GM21619 (cell line): ENCODE measurements around the gene CENPF.
A peak's percentile ranks its signal among the peaks of the same experiment; 100 is the strongest.

ENCODE experiments used
- ATAC-seq: cut with Tn5 transposase; IDR thresholded peaks from one replicate; pipeline ENCODE4 v1.9.1; 2021; ENCODE audit not compliant: unreplicated experiment

The CENPF gene

DNA sequence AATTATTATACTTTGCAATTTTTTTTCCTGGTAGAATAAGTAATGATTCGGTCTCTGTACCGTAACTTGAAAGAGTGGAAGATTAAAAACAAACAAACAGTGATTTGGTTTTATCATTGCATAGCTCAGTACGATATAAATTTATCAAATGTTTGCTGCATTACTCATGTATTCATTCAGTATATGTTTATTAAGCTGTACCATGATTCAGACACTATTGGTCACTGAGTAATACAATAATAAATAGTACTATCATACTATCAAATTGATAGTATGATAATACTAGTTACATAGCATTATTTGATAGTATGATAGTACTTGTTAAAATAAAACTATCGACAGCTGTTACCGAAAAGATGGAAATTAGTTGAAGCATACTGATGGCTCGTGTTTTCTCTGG is 12.1 kb downstream of the CENPF start:
- no peak for ATAC-seq

DNA sequence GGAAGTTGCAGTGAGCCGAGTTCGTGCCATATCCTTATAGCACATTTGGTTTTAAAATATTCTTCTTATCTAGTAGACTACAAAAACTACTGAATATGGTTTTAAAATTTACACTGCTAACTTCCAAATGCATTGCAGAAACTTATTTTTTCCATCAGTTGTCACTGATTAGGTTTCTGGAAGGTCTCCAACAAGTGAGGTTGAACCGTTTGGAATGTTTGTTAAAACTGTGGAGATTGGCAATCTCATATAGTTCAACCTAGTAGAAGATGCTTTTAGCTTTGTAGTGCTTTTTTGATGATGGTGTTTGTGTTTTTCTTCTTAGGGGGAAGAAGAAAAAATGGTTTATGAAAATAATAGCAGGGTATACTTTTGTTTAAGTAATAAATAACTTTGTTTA is 12.9 kb downstream of the CENPF start:
- ATAC-seq: no peak

DNA sequence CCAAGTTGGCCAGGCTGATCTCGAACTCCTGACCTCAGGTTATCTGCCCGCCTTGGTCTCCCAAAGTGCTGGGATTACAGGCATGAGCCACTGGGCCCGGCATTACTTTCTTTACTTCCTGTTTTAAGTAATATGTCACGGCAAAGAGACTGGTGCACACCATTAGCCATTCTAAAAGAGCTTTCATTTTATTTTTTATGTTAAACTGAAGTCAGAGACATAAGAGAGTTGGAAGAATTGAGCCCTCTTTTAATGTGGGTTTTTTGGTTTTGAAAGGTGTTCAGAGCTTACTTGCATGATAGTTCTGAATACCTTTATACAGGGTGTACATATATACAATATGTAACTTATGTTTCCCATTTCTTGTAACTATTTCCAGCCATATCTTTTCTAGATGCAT is 14.3 kb downstream of the CENPF start:
- ATAC-seq: no peak

DNA sequence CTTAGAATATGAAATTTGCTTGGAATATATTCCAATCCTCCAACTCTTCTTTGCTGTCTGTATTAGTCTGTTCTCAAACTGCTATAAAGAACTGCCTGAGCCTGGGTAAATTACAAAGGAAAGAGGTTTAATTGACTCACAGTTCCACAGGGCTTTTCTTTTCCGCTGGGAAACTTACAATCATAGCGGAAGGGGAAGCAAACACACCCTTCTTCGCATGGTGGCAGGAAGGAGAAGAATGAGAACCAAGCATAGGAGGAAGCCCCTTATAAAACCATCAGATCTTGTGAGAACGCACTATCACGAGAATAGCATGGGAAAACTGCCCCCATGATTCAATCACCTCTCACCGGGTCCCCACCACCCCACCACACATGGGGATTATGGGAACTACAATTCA is 14.8 kb downstream of the CENPF start:
- ATAC-seq: no peak

- ATAC-seq: no peak
Observed at GRCh38 chr1:214621236-214621635, 18.2 kb downstream of the CENPF start.

- no peak for ATAC-seq
Observed at GRCh38 chr1:214623430-214623829, 20.4 kb downstream of the CENPF start.

DNA sequence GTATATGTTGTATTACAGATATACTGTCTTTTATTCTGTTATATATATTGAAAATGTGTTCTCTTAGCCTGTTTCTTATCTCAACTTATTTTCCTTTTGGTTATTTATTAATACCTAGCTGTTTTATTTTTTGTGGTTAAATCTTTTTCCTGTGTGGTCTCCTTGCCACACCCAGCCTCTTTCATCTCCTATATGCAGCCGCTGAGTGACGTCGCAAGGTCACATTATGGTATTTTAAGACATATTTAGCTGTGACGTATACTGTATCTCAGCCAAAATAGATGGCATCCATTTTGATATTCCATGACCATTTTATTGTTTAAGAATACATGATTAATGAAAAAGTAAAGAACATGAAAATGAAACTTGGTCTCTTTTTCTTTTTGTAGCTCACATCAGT is 29.1 kb downstream of the CENPF start:
- ATAC-seq: no peak

DNA sequence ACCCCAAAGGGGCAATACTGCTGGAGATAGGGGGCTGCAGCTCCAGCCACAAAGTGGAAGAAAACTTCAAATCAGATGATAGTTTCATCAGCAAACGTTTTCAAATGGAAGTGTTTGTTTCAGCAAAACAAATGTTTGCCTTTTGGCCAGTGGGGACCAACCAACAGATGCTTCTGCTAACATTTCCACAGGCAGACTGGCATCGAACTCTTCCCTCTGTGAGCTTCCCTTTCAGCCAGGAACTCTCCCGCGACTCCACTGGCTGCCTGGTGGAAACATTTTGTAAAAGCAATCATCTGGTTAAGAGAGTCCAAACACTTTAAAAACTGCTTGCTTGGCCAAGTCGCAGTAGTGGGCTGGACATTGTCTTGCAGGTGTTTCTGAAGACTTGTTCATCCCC is 30.7 kb downstream of the CENPF start:
- no peak for ATAC-seq

GRCh38 chr1:214634267-214634666 is 31.3 kb downstream of the CENPF start:
- ATAC-seq: no peak

GRCh38 chr1:214635086-214635485 is 32.1 kb downstream of the CENPF start:
- no peak for ATAC-seq

GRCh38 chr1:214635506-214635905 is 32.5 kb downstream of the CENPF start:
- ATAC-seq: no peak

DNA sequence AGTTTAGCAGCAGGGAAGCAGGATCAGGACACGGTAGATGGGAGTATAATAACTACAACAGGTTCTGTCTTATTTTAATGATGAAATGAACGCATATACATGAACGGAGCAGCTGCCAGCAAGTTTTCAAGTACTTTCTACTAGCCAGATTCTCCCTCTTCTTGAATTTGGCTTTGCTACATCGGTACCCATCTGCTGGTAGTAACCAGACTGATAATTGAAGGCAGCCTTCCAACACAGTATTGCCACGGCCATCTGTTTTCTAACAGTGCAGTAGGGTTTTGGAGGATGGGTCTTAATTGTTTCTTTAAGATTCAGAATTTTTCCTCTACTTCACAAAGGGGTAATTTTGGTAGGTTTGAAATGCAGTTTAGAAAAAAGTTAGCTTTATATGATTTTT is 33.4 kb downstream of the CENPF start:
- no peak for ATAC-seq

DNA sequence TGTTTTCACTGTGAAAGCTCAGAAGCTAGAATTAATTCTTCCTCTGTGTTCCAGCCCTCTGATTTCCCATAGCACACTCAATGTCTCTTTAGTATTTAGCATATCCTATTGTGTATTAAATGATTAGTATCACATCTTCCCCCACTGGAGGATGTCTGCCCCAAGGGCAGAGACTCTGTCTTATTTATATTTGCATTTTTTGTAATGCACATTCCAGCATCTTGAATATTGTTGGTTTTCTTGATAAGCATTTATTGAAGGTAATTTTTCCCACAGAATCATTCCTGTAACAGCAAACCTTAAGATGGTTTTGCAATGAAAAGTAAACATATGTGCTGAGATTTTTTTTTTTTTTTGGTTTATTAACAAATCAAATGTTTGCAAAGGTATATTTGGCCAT is 34.1 kb downstream of the CENPF start:
- ATAC-seq: no peak

GRCh38 chr1:214637722-214638458 is 34.9 kb downstream of the CENPF start:
- ATAC-seq: peak; percentile 68

- ATAC-seq: no peak
Observed at GRCh38 chr1:214638459-214638807, 35.4 kb downstream of the CENPF start.

- ATAC-seq: no peak
Observed at GRCh38 chr1:214638997-214639396, 36.0 kb downstream of the CENPF start.

GRCh38 chr1:214640431-214641213 is 37.6 kb downstream of the CENPF start:
- ATAC-seq: no peak

DNA sequence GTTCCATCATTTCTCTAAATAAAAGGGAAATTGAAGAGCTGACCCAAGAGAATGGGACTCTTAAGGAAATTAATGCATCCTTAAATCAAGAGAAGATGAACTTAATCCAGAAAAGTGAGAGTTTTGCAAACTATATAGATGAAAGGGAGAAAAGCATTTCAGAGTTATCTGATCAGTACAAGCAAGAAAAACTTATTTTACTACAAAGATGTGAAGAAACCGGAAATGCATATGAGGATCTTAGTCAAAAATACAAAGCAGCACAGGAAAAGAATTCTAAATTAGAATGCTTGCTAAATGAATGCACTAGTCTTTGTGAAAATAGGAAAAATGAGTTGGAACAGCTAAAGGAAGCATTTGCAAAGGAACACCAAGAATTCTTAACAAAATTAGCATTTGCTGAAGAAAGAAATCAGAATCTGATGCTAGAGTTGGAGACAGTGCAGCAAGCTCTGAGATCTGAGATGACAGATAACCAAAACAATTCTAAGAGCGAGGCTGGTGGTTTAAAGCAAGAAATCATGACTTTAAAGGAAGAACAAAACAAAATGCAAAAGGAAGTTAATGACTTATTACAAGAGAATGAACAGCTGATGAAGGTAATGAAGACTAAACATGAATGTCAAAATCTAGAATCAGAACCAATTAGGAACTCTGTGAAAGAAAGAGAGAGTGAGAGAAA is 38.4 kb downstream of the CENPF start:
- no peak for ATAC-seq

- ATAC-seq: no peak
Observed at GRCh38 chr1:214643030-214643429, 40.0 kb downstream of the CENPF start.

DNA sequence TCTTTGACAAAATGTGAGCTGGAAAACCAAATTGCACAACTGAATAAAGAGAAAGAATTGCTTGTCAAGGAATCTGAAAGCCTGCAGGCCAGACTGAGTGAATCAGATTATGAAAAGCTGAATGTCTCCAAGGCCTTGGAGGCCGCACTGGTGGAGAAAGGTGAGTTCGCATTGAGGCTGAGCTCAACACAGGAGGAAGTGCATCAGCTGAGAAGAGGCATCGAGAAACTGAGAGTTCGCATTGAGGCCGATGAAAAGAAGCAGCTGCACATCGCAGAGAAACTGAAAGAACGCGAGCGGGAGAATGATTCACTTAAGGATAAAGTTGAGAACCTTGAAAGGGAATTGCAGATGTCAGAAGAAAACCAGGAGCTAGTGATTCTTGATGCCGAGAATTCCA is 42.7 kb downstream of the CENPF start:
- no peak for ATAC-seq

- ATAC-seq: no peak
Observed at GRCh38 chr1:214648801-214649200, 45.8 kb downstream of the CENPF start.

- no peak for ATAC-seq
Observed at GRCh38 chr1:214649607-214650006, 46.6 kb downstream of the CENPF start.
